Activated CD8-positive, alpha-beta memory T cell treated with anti-CD3 and anti-CD28 coated beads for 1 hour (primary cell): ENCODE results near the gene TOP3A.
A peak's percentile ranks its signal among the peaks of the same experiment; 100 is the strongest.
"Not testable (repeated sequence)": the region's sequence is repeated elsewhere in the genome, so short reads cannot be mapped to it uniquely, and the experiment has no call there.

Experiments used
- DNase-seq, 2 donors: peaks; one replicate each; pipeline ENCODE4 v3.0.0-alpha.2; 2020; ENCODE audit warnings: low read depth in 1 of 2; ENCODE audit errors: extremely low read depth in 1 of 2

TOP3A gene

GRCh38 chr17:18314731-18315561 lies at the start of gene TOP3A, which contains the start of gene SMCR8:
Gene TOP3A, minus strand, starts transcription at chr17:18314994. Its CDS starts 216 bp downstream, at chr17:18314778.
Gene SMCR8, plus strand, starts transcription at chr17:18315293. Its CDS starts 497 bp downstream, at chr17:18315790.
- DNase-seq, result peak; percentile 94

GRCh38 chr17:18364166-18364565 lies 49.4 kb upstream of the TOP3A start:
- DNase-seq, result no peak

- DNase-seq, result peak; percentile 63 to 85
Measured at GRCh38 chr17:18363101-18364049, 48.6 kb upstream of the TOP3A start, which contains the start of gene SHMT1. Gene SHMT1, minus strand, starts transcription at chr17:18363550. Its CDS starts 7,569 bp downstream, at chr17:18355981.

GRCh38 chr17:18362698-18363100 lies 47.9 kb upstream of the TOP3A start:
- no peak for DNase-seq

- DNase-seq, result no peak
Measured at GRCh38 chr17:18361837-18362697, 47.3 kb upstream of the TOP3A start.

GRCh38 chr17:18360518-18360917 lies 45.7 kb upstream of the TOP3A start:
- DNase-seq, result no peak

GRCh38 chr17:18356624-18357023 lies 41.8 kb upstream of the TOP3A start:
- DNase-seq, result no peak

GRCh38 chr17:18353541-18353940 lies 38.7 kb upstream of the TOP3A start:
- no peak for DNase-seq

GRCh38 chr17:18344021-18344420 lies 29.2 kb upstream of the TOP3A start:
- DNase-seq, result no peak

GRCh38 chr17:18339933-18340332 lies 25.1 kb upstream of the TOP3A start:
- no peak for DNase-seq

- not testable (repeated sequence) for DNase-seq
Measured at GRCh38 chr17:18338158-18338557, 23.4 kb upstream of the TOP3A start.

GRCh38 chr17:18332909-18333489 lies 18.2 kb upstream of the TOP3A start:
- DNase-seq, result no peak

GRCh38 chr17:18331879-18332278 lies 17.1 kb upstream of the TOP3A start:
- DNase-seq, result no peak

GRCh38 chr17:18328643-18329204 lies 13.9 kb upstream of the TOP3A start:
- DNase-seq, result no peak

- no peak for DNase-seq
Measured at GRCh38 chr17:18327556-18327955, 12.8 kb upstream of the TOP3A start.

- DNase-seq, result no peak
Measured at GRCh38 chr17:18327093-18327492, 12.3 kb upstream of the TOP3A start.

- DNase-seq, result no peak
Measured at GRCh38 chr17:18326572-18326971, 11.8 kb upstream of the TOP3A start.

- DNase-seq, result no peak
Measured at GRCh38 chr17:18326039-18326438, 11.2 kb upstream of the TOP3A start.

GRCh38 chr17:18324140-18325050 lies 9.6 kb upstream of the TOP3A start:
- DNase-seq, result no peak
